Measurements from ENCODE around the gene RAI14.

GRCh38 chr5:34691326-34691725 is 35.2 kb downstream of the RAI14 start:
- TF ChIP-seq YY1 (IDR thresholded peaks at IDR 0.05; ENCODE audit: insufficient read depth, insufficient read length) (no peak), SUZ12 (IDR thresholded peaks at IDR 0.05; ENCODE audit: extremely low read depth, insufficient read depth, insufficient read length) (no peak), ZNF274 (IDR thresholded peaks at IDR 0.05; ENCODE audit: low read depth, low read length) (no peak)
